GM19035 (cell line): Measurements from ENCODE around the gene PARS2.
A peak's percentile ranks its signal among the peaks of the same experiment; 100 is the strongest.

Source experiments
- ATAC-seq: cut with Tn5 transposase; IDR thresholded peaks from one replicate; pipeline ENCODE4 v1.9.1; 2021; ENCODE audit not compliant: unreplicated experiment

PARS2 gene

DNA sequence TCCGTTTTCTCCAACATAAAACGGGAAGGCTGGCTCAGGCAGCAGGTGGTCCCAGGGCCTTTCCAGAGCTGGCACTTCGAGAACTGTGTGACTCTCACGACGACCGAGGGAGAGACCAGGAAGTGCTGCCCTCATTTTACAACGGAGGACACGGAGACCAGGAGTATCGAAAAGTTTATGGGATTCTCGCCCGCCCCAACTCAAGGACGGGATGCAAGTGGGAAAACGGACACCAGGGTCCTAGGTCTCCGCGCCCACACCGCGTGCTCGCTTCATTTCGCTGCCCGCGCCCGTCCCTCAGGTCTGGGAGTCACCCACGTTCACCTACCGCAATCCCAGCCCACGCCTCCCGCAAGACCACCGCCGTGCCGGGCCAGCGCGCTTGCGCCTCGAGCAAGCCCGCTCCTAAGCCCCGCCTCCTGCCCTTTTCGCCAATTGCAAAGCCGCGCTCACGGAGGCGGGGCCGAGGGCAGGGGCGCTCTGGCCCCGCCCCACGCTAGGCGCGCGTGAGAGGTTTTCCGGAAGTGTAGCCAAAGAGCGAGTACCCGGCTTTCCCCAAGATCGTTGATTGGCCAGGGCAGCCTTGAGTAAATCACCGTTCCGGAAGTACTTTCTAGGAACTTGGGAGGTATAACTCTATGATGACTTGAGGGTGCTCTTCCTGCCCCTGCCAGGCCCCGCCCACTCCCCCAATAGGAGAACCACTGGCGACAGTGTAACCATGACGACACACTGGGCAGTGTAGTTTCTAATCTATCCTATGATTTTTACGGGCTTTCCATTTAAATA lies at the start of gene PARS2:
Gene PARS2, minus strand, starts transcription at position 391 of the 789 bp plus-strand sequence. CDS start 5,362 bp downstream, outside the sequence.
- ATAC-seq, result peak; percentile 95

GRCh38 chr1:54814126-54814498 lies 49.8 kb upstream of the PARS2 start:
- ATAC-seq, result no peak

GRCh38 chr1:54813485-54814125 lies 49.3 kb upstream of the PARS2 start:
- no peak for ATAC-seq

- ATAC-seq, result no peak
These were observed 48.6 kb upstream of the PARS2 start for GRCh38 chr1:54812801-54813484.

DNA sequence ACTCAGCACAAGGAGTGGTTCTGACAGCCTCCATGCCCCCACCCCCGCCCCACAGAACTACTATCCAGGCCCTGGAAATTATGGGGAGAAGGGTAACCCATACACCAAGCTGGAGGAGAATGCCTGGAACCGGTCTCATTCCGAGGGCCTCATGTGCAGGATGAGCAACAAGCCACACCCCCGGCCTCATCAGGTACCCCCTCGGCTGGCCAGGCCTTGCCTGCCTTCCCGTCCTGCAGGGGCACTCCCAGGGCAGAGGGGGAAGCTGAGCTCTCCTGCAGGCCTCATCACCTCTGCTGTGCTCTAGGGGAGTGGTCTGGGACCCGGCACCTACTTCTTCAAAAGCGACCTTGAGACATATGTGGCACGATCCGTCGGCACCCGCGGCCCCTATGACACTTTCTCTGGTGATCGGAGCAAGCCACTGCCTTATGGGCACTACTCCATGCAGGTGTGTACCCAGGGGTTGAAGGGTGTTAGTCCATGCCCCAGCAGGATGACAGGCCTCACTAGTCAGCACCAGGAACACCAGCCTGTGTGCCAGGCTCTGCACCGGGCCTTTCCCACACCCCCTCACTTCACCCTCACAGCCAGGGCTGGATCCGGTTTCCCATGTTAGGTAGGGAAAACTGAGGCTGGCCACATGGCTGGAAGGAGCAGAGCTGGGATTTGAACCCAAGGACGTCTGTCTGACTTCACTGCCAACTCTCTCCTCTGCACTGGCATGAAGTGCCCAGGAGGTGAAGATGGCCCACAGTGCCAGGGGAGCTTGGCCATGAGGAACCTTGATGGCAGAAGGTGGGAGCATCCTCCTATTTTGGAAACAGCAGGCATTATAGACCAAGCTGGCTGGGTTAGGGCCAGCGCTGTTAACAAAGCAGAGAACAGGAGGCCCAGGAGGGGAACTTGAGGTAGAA lies 47.7 kb upstream of the PARS2 start:
- no peak for ATAC-seq

DNA sequence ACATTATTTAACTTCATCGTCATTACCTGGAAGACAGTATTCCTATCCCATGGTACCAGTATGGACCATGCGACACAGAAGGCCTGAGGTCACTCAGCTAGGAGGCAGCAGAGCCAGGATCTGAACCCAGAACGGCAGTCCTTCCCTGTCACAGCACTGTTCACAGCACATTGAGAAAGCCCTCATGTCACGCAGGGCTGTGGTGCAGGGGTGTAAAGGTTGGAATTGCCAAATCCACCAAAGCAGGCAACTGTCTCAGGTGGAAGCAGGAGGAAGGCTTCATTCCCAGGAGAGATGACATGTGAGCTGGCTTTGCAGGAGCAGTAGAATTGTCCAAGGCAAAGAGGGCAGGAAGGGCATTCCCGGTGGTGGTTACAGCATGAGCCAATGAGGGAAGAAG lies 46.7 kb upstream of the PARS2 start:
- no peak for ATAC-seq

DNA sequence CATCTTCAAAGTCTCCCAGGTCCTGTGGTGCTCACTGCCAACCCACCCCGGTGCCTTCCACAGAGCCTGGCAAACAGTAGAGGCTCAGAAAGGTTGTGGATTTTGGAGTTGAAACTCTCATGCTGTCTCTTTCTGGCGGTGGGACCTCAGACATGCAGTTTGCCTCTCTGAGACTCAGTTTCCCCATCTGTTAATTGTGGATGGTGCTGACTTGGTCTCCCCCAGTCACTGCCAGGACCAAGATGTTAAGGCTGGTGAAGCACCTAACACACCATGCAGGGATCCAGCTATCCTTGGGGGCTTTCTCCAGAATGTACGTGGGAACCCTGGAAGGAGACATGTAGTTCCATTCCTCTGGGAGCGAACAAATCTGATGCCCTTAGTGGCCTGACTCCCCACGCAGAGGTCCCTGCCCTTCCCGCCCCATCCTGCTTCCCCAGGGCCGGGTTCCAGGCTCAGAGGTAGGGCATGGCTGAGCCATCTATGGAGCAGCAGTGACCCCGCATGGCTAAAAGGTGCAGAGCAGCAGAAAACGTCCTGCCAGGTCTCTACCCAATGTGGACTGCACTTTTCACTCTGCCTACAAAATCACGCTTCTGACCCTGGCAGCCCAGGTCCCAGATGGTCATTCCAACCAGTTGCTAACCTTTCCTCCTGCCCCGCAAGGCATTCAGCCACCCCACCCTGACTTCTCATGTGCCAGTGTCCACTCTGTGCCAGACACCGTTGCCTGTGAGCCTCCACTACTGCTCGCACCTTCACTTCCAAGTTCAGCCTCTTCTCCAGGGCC lies 46.0 kb upstream of the PARS2 start:
- peak; percentile 71 for ATAC-seq

- ATAC-seq, result no peak
These were observed 45.3 kb upstream of the PARS2 start for GRCh38 chr1:54809496-54810074.

- no peak for ATAC-seq
These were observed 44.3 kb upstream of the PARS2 start for GRCh38 chr1:54808443-54809207.

- ATAC-seq, result no peak
These were observed 43.4 kb upstream of the PARS2 start for GRCh38 chr1:54807756-54808155.

GRCh38 chr1:54806931-54807611 lies 42.7 kb upstream of the PARS2 start:
- no peak for ATAC-seq

DNA sequence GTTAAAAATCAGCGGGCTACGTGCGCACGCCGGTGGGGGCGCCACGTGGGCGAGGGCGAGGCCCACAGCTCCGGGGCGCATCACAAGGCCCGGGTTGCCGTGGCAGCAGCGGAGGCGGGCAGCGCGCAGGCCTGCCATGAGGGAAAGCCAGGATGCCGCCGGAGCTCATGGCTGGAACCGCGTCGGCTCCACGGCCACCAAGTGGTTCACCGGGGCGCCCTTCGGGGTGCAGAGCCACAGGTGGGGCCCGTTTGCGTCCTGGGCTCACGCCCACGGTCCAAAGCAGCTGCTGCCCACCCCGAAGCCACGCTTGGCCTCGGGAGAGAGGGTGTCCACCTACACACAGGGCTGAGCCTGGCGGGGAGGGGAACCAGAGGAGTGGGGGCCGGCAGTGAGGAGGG lies 41.7 kb upstream of the PARS2 start:
- no peak for ATAC-seq

DNA sequence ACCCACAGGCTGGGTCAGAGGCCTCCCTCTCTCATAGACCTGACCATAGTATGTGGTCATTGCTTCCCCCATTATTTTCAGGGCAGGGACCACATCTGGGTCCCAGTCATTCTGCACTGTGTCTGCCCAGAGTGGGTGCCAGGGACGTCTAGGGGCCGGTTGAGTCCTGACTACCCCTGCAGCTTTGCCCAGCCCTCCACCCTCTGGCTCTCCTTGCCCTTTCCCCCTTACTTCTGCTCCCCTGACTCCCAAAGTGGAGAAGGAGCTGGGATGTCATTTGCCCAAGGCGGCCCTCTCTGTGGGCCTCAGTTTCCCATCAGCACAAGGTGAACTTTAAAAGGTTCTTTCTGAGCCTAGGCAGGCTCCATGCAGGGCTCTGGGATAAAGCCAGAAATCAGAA lies 41.1 kb upstream of the PARS2 start:
- no peak for ATAC-seq

- ATAC-seq, result no peak
These were observed 40.3 kb upstream of the PARS2 start for GRCh38 chr1:54804471-54805132.

- ATAC-seq, result no peak
These were observed 39.6 kb upstream of the PARS2 start for GRCh38 chr1:54803761-54804470.

GRCh38 chr1:54800899-54801759 lies 36.8 kb upstream of the PARS2 start, which contains the start of gene TTC22:
Gene TTC22 (minus strand): TSS chr1:54801323. CDS start chr1:54801163, 160 bp downstream.
- peak; percentile 78 for ATAC-seq
